COLO668 (cell line): ENCODE results near the gene PSMC5.
"Not testable (repeated sequence)": the region's sequence is repeated elsewhere in the genome, so short reads cannot be mapped to it uniquely, and the experiment has no call there.

Experiments
- DNase-seq: peaks from one replicate; lab custom pipeline; 2025; ENCODE audit not compliant: unreplicated experiment; lab: John Stamatoyannopoulos, UW

PSMC5 gene

GRCh38 chr17:63827002-63827800 lies at the start of gene PSMC5, which contains the start of gene FTSJ3:
PSMC5 (plus strand) TSS chr17:63827431; CDS start chr17:63827491, 60 bp downstream.
FTSJ3 (minus strand) TSS chr17:63827663; CDS start chr17:63826902, 761 bp downstream.
- peak; percentile 89 for DNase-seq

DNA sequence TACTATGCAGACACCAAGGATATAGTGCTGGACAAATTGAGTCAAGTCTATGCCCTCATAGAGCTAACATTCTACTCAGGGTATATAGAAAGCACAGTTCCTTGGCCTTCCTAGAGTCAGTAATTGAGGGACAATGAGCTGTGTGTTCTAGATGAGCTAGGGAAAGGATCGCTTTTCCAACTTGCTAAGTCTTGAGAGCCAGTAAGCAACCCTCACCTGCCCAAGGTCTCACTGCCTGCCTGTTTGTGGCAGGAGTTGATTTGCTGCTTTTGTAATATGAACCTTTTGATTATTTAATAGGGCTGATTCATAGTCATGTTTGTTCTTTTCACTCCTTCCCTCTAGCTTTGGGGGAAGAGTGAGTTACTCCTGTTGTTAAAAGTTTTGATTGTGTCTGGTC lies 46.7 kb upstream of the PSMC5 start:
- peak; percentile 0 for DNase-seq

DNA sequence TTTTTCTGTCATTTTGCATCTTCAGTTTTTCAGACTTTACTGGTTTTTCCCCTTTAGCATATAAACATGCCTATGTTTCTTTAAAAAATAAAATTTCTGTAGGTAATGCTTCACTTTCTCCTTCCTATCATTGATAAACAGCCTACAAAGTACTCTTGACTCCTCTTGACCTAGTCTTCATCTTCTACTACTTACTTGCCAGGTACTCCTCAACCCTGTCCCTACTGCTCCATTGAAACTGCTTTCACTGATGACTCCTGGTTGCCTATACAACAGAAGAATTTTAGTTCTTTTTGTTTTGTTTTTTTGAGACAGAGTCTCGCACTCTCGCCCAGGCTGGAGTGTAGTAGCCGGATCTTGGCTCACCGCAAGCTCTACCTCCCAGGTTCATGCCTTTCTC lies 46.3 kb upstream of the PSMC5 start:
- DNase-seq = no peak

- no peak for DNase-seq
Observed at GRCh38 chr17:63783522-63783921, 43.7 kb upstream of the PSMC5 start.

- DNase-seq = no peak
Observed at GRCh38 chr17:63785556-63785955, 41.7 kb upstream of the PSMC5 start.

- DNase-seq = no peak
Observed at GRCh38 chr17:63786117-63786516, 41.1 kb upstream of the PSMC5 start.

DNA sequence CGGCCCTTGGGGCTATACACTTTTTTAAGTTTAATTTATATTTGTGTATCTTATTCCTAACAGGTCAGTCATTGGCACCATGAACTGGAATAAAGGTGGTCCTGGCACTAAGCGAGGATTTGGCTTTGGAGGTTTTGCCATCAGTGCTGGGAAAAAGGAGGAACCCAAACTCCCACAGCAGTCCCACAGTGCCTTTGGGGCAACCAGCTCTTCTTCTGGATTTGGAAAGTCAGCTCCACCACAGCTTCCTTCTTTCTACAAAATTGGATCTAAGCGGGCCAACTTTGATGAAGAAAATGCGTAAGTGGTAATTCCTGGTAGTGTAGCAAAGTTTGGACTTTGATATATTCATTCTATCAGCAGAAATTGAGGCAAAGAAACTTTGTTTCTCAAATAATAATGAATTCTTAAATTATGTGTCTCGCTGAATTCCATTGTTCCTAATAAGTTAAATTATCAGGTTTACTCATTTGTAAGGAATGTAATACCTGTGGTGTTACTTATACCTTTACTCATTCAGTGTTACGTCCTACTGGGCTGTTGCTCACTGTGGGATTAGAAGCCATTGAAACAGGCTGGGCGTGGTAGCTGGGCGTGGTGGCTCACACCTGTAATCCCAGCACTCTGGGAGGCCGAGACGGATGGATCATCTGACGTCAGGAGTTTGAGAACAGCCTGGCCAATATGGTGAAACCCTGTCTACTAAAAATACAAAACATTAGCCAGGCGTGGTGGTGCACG lies 40.1 kb upstream of the PSMC5 start:
- DNase-seq = no peak

DNA sequence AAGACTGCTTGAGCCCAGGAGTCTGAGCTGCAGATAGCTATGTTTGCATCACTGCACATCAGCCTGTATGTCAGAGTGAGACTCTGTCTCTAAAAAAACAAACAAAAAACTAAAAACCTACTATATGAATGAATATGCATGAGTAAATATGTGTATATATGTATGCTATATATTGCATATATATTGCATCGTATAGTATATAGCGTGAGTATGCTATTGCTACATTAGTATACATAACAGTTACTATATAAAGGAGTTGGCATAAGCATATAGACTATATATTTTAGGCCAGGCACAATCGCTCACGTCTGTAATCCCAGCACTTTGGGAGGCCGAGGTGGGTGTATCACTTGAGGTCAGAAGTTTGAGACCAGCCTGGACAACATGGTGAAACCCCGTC lies 37.2 kb upstream of the PSMC5 start:
- no peak for DNase-seq

- no peak for DNase-seq
Observed at GRCh38 chr17:63792055-63792729, 35.0 kb upstream of the PSMC5 start.

DNA sequence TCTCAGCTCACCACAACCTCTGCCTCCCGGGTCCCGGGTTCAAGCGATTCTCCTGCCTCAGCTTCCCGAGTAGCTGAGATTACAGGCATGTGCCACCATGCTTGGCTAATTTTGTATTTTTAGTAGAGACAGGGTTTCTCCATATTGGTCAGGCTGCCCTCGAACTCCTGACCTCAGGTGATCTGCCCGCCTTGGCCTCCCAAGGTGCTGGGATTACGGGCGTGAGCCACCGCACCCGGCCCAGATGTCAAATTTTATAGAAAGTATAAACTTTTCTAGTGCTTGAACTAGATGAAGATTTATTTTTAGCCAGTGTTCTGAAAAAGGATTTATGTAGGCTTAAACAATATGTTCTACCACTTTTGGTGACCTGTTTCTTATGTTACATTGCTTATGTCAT lies 30.9 kb upstream of the PSMC5 start:
- not testable (repeated sequence) for DNase-seq

DNA sequence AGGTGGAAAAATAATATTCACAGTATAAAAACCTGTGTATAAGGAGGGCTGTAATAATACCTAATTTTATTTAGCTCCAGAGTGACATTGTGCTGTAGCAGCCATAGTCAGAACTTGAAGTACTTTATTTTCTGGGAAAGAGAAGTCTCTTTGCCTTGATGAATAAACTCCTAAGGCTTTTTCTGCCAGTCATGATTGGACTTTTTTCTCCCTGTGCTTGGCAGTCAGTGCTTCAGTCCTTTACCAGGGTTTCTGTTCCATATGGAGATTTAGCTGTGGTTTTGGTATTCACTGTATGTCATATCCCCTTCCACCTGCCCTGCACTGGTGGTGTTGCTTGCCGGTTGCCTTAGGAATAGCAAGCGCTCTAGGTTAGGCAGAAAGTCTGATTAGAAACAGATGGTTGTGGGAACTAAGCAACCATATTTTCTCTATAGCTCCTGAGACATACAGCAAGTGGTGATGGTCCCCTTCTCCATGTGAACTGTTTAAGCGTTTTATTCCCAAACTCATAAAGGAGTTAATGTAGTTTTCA lies 28.6 kb upstream of the PSMC5 start:
- no peak for DNase-seq

DNA sequence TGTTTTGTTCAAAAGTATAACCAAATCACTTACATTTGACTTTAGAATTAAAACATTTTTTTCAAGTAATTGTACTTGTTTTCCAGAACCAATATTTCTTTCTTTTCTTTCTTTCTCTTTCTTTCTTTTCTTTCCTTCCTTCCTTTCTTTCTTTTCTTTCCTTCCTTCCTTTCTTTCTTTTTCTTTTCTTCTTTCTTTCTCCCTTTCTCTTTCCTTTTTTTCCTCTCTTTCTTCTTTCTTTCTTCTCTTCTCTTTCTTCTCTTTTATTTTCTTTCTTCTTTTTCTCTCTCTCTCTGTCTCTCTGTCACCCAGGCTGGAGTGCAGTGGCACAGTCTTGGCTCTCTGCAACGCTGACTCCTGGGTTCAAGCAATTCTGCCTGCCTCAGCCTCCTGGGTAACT lies 26.4 kb upstream of the PSMC5 start:
- no peak for DNase-seq

GRCh38 chr17:63804328-63804727 lies 22.9 kb upstream of the PSMC5 start:
- DNase-seq = no peak

DNA sequence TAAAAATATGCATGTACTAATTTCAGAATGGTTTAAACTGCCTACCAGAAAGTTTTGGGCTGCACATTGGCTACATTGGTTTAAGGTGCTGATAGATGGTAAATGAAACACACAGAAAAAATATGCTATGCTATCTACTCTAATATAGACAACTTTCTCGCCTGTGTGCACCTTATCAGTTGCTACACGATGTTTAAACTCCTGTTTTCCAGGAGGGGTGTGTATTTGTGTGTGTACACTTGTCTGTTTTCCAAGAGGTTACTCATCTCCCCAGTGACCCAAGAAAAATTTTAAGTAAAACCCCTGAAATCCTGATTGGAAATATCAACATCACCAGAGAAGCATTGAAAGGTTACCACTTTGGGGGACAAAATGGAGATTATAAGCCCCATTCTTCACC lies 21.6 kb upstream of the PSMC5 start:
- DNase-seq = no peak

DNA sequence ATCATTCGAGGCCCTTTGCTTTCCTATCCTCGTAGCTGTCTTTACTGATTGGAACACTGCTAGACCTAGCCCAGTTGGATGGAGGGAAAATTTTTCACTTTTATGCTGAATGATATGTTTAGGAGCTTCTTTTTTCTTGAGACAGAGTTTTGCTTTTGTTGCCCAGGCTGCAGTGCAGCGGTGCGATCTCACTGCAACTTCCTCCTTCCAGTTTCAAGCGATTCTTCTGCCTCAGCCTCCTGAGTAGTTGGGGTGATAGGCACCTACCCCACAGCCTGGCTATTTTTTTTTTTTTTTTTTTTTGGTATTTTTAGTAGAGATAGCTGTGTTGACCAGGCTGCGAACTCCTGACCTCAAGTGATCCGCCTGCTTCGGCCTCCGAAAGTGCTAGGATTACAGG lies 17.3 kb upstream of the PSMC5 start:
- DNase-seq = no peak

DNA sequence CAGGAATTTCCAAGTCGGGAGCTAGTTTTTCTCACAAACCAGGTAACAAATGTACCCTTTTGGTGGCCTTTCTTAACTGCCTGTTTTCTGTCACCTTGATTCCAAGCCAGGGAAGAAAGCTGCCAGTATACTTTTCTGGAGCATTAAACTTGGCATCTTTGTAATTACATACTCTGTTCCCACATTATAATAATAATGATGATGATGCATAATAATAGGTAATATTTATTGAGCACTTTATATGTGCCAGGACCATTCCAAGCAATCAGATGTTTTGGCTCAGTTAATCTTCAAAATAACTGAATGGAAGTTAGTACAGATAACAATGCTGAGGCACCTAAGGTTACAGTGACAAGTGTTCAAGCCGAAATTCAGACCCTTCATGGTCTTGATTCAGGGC lies 11.1 kb upstream of the PSMC5 start:
- no peak for DNase-seq

- no peak for DNase-seq
Observed at GRCh38 chr17:63816669-63817068, 10.6 kb upstream of the PSMC5 start.

GRCh38 chr17:63817736-63818385 lies 9.4 kb upstream of the PSMC5 start:
- DNase-seq = no peak

- no peak for DNase-seq
Observed at GRCh38 chr17:63819131-63819530, 8.1 kb upstream of the PSMC5 start.

DNA sequence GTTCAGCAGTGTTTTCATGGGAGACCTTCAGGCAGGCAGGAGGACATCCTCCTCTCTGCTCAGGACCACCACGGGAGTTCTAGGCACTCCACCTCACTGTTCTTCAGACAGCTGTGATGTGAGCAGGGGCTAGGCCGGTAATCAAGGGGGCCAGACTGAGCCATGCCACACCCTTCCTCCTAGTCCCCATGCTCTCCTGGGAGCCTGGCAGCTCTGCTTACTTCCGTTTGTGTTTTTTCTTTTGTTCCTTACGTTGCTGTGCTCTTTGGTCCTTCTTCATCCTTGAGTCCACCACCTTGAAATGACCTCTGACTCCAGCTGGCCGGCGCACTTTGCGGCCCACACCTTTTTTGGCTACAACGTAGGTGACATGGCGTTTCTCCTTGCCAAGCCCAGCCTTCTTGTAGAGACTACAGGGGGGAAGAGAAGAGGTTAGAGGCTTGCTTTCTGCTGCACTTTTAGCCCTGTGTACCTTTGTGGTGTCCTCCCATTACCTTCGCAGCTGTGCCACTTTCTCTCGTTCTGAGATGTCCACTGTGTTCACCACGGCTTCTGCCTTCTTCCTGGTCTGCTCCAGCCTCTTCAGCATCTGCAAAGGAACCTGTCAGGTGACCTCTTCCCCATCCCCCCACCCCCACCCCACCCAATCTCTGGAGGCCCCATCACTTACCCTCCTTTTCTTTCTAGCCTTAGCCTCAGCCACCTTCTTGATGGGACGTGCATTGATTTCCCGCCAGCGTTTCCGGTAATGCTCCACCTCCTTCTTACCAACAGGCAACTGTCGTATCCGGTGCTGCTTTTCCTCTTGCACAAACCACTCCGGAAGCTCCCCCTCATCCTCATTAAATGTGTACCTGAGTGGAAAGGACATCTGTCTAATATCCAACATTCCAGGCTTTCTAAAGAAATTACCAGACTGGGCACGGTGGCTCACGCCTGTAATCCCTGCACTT lies 7.4 kb upstream of the PSMC5 start:
- DNase-seq = no peak
